NCI-H1105 (cell line): Measurements from ENCODE around the gene ARHGAP6.

Source experiments
- DNase-seq: peaks from one replicate; lab custom pipeline; 2025; lab: John Stamatoyannopoulos, UW

Gene ARHGAP6

GRCh38 chrX:11665168-11666111 is at the start of gene ARHGAP6:
ARHGAP6 (minus strand) TSS chrX:11665920; CDS start chrX:11664828, 1,092 bp downstream.
- DNase-seq, result peak; percentile 14

GRCh38 chrX:11704725-11705495 is 39.2 kb upstream of the ARHGAP6 start:
- DNase-seq, result no peak

- no peak for DNase-seq
Observed at GRCh38 chrX:11703855-11704254, 38.1 kb upstream of the ARHGAP6 start.

GRCh38 chrX:11702965-11703631 is 37.4 kb upstream of the ARHGAP6 start:
- DNase-seq, result no peak

- DNase-seq, result no peak
Observed at GRCh38 chrX:11702420-11702819, 36.7 kb upstream of the ARHGAP6 start.

- DNase-seq, result no peak
Observed at GRCh38 chrX:11698702-11699101, 33.0 kb upstream of the ARHGAP6 start.

- DNase-seq, result no peak
Observed at GRCh38 chrX:11688201-11688600, 22.5 kb upstream of the ARHGAP6 start.

GRCh38 chrX:11687157-11687556 is 21.4 kb upstream of the ARHGAP6 start:
- DNase-seq, result no peak

GRCh38 chrX:11683057-11683456 is 17.3 kb upstream of the ARHGAP6 start:
- no peak for DNase-seq

- no peak for DNase-seq
Observed at GRCh38 chrX:11678158-11678557, 12.4 kb upstream of the ARHGAP6 start.

- DNase-seq, result no peak
Observed at GRCh38 chrX:11672213-11672612, 6.5 kb upstream of the ARHGAP6 start.

GRCh38 chrX:11670316-11670715 is 4.6 kb upstream of the ARHGAP6 start:
- no peak for DNase-seq

GRCh38 chrX:11666952-11667685 is 1.4 kb upstream of the ARHGAP6 start:
- DNase-seq, result no peak

- DNase-seq, result no peak
Observed at GRCh38 chrX:11666164-11666563, 444 bp upstream of the ARHGAP6 start.

- DNase-seq, result no peak
Observed at GRCh38 chrX:11664211-11665167, 1.2 kb downstream of the ARHGAP6 start.

- no peak for DNase-seq
Observed at GRCh38 chrX:11663875-11664210, 1.9 kb downstream of the ARHGAP6 start.

GRCh38 chrX:11655282-11656015 is 10.3 kb downstream of the ARHGAP6 start:
- DNase-seq, result no peak

GRCh38 chrX:11648705-11649519 is 16.8 kb downstream of the ARHGAP6 start:
- DNase-seq, result no peak

- no peak for DNase-seq
Observed at GRCh38 chrX:11647138-11647537, 18.6 kb downstream of the ARHGAP6 start.
